HG03064 (cell line): ENCODE data around the gene DENND5B.
"Not testable (repeated sequence)": the region's sequence is repeated elsewhere in the genome, so short reads cannot be mapped to it uniquely, and the experiment has no call there.

Experiments used
- ATAC-seq: cut with Tn5 transposase; IDR thresholded peaks from one replicate; pipeline ENCODE4 v1.9.1; 2021; ENCODE audit warnings: low read depth; ENCODE audit not compliant: unreplicated experiment

Gene DENND5B

DNA sequence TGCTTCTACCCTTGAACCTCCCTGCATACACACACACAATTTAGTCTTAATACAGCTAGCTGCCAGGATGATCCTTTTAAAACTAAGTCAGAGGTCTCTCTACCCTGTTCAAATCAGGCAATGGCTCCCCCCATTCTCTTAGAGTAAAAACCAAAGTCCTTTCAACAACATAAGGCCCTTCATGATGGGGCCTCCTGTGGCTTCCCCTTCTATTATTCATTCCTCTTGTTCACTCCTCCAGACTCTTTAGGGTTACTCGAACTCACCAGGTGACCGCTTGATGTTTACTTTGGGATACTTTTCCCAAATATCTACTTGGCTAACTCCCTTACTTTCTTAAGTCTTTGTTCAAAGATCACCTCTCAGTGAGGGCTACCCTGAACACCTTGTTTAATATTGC, 30.4 kb downstream of the DENND5B start:
- ATAC-seq = no peak

GRCh38 chr12:31558521-31558920, 32.4 kb downstream of the DENND5B start:
- no peak for ATAC-seq

- ATAC-seq = no peak
Measured at GRCh38 chr12:31557707-31558106, 33.2 kb downstream of the DENND5B start.

GRCh38 chr12:31555466-31555865, 35.5 kb downstream of the DENND5B start:
- not testable (repeated sequence) for ATAC-seq

DNA sequence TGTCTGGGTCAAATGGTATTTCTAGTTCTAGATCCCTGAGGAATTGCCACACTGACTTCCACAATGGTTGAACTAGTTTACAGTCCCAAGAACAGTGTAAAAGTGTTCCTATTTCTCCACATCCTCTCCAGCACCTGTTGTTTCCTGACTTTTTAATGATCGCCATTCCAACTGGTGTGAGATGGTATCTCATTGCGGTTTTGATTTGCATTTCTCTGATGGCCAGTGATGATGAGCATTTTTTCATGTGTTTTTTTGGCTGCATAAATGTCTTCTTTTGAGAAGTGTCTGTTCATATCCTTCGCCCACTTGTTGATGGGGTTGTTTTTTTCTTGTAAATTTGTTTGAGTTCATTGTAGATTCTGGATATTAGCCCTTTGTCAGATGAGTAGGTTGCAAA, 40.3 kb downstream of the DENND5B start:
- ATAC-seq = not testable (repeated sequence)

- ATAC-seq = no peak
Measured at GRCh38 chr12:31536672-31537071, 54.3 kb downstream of the DENND5B start.

DNA sequence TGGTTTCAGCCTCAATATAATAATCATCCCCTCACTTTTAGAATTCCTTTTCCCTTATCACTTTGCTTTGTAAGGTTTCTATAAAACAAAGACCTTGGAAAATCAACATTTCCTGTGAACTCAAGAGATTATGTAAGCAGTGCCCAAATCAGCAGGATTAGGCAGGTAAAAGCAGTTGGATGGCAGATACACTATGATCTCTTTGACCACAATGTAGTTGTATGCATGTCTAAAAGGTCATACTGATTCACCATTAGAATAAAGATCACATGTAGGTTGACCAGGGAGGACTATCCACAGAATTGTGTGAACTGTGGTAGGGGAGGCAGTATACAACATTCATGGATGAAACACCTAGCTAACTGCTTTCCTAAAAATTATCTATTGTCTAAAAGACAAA, 57.5 kb downstream of the DENND5B start:
- no peak for ATAC-seq

DNA sequence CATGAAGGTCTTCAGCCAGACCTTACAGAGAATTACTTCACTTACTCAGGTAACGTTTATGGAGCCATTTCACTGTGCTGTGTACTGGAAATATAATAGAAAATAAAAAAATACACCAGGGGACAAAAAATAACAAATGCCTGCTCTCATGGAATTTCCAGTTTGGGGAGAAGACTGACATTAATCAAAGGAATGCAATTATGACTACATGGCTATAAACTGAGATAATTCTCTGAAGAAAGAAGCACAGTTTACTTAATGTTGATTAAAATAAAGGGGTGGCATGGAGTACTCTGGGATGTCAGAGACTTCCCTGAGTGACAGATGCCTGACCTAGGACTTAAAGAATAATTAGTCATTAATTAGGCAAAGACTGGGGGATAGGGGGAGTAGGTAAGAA, 59.0 kb downstream of the DENND5B start:
- no peak for ATAC-seq

GRCh38 chr12:31528095-31528494, 62.8 kb downstream of the DENND5B start:
- no peak for ATAC-seq

GRCh38 chr12:31527083-31527482, 63.9 kb downstream of the DENND5B start:
- ATAC-seq = no peak

- ATAC-seq = no peak
Measured at GRCh38 chr12:31526158-31526546, 64.8 kb downstream of the DENND5B start.

- no peak for ATAC-seq
Measured at GRCh38 chr12:31525496-31526157, 65.3 kb downstream of the DENND5B start.

- peak; percentile 76 for ATAC-seq
Measured at GRCh38 chr12:31524791-31525495, 66.0 kb downstream of the DENND5B start.

DNA sequence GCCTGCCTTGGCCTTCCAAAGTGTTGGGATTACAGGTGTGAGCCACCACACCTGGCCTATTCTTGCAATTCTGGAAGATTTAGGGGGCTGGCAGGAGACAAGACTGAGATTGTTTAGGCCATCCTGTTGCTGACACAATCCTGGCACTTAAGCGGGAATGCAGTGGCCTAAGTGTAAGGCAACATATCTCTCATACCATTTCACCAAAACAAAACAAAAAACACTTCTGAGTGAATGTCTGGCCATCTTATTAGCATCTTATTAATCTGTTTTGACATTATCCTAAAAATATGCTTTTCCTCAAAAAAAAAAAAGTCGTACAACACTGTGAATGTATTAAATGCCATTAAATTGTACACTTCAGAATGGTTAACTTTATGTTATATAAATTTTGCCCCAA, 67.6 kb downstream of the DENND5B start:
- ATAC-seq = no peak

DNA sequence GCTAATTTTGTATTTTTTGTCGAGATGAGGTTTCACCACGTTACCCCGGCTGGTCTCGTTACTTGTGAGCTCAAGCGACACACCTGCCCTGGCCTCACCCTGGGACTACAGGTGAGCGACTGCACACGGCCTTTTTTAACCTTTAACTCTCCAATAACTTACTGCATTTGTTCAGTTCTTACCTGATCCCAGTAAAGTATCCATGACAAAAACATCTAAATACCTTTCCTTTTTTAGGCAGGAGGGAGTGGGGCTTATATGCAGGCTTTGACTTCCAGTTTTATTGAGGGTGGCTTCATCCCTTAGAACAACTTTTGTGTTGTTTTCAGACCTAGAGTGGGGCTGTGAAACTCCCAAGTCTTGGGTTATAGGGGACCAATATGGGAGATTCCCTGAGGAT, 68.3 kb downstream of the DENND5B start:
- no peak for ATAC-seq

DNA sequence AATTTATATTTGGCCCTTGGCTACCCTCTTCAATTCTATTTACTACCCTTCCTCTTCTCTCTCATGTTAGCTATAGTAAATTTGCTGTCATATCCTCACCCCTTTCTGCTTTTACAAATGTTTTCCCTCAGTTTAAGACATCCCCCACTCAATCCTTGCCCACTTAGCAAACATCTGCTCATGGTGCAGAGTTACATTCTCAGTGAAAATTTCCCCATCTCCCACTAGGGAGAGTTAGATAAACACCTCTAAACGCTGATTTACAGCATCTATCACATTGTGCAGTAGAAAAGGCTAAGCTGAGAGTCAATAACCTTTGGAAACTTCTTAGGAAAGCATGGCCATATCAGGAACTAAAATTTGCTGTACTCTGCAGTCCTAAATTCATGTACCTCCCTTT, 69.0 kb downstream of the DENND5B start:
- no peak for ATAC-seq

- no peak for ATAC-seq
Measured at GRCh38 chr12:31519511-31519910, 71.4 kb downstream of the DENND5B start.

DNA sequence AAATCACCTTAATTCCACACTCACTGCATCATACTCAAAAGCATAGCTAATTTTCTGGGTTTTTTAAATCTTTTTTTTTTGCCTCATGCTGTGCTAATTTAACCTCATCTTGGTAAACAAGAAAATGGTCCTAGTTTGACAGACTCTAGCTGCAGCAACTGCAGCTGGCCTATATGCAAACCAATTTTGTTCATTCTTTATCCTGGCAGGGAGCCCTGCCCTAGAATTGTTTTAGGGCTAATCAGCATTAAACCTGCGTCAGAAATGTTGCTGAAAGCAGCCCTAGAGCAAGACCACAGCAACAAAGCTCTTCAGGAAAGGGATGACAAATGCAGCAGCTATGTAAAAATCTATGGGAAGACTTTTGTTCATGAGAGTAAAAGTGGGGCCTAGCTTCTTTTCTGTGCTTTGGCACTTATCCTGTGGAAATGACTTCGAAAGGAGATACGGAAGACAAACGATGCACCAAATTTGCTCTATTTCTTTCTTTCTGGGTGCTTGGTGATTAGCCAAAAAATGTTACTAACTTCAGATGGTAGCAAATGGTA, 72.2 kb downstream of the DENND5B start:
- ATAC-seq = no peak

GRCh38 chr12:31517994-31518393, 72.9 kb downstream of the DENND5B start:
- ATAC-seq = no peak

GRCh38 chr12:31516702-31517101, 74.2 kb downstream of the DENND5B start:
- no peak for ATAC-seq

GRCh38 chr12:31514912-31515311, 76.0 kb downstream of the DENND5B start:
- ATAC-seq = no peak

- ATAC-seq = no peak
Measured at GRCh38 chr12:31510034-31510433, 80.9 kb downstream of the DENND5B start.
